ENCODE data around the gene ZNF407.

ZNF407 gene

GRCh38 chr18:75016025-75016717 is 418.5 kb downstream of the ZNF407 start:
- TF ChIP-seq, protein P1, sequence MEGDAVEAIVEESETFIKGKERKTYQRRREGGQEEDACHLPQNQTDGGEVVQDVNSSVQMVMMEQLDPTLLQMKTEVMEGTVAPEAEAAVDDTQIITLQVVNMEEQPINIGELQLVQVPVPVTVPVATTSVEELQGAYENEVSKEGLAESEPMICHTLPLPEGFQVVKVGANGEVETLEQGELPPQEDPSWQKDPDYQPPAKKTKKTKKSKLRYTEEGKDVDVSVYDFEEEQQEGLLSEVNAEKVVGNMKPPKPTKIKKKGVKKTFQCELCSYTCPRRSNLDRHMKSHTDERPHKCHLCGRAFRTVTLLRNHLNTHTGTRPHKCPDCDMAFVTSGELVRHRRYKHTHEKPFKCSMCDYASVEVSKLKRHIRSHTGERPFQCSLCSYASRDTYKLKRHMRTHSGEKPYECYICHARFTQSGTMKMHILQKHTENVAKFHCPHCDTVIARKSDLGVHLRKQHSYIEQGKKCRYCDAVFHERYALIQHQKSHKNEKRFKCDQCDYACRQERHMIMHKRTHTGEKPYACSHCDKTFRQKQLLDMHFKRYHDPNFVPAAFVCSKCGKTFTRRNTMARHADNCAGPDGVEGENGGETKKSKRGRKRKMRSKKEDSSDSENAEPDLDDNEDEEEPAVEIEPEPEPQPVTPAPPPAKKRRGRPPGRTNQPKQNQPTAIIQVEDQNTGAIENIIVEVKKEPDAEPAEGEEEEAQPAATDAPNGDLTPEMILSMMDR (IDR thresholded peaks at IDR 0.05; ENCODE audit: extremely low read depth, insufficient read depth, missing control alignments) = no peak
- in situ Hi-C loops (cut with MboI; ENCODE audit: low pct_unique_long_range_greater_than_20kb, low sequenced_read_pairs, unreplicated experiment) = no loop called here
- no peak for DNase-seq (ENCODE audit: low spot score)

DNA sequence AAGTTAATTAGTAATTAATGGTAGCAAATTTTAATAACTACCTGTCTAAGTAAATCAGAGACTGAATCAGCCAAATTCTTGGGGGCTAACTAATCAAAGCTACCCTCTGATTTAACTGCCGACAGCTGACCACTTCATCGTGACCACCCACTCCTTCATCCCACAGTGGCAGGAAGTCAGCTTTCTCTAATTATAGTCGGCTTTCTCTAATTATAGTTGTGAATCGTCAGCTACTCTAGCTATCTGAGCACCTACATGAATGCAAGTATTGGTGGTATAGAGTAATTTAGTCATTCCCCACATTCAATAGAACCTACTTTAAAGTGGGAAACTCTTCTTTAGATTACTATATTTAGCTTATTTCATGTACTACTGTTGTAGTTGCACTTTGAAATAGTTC is 425.8 kb downstream of the ZNF407 start:
- no peak for DNase-seq (ENCODE audit: low spot score)
- TF ChIP-seq, protein P1 (IDR thresholded peaks at IDR 0.05; ENCODE audit: extremely low read depth, insufficient read depth, missing control alignments) = no peak
- in situ Hi-C loops (cut with MboI; ENCODE audit: low pct_unique_long_range_greater_than_20kb, low sequenced_read_pairs, unreplicated experiment) = no loop called here

GRCh38 chr18:75024871-75025270 is 427.2 kb downstream of the ZNF407 start:
- no peak for DNase-seq (ENCODE audit: low spot score)
- in situ Hi-C loops (cut with MboI; ENCODE audit: low pct_unique_long_range_greater_than_20kb, low sequenced_read_pairs, unreplicated experiment) = no loop called here
- TF ChIP-seq, protein P1 (IDR thresholded peaks at IDR 0.05; ENCODE audit: extremely low read depth, insufficient read depth, missing control alignments) = no peak

DNA sequence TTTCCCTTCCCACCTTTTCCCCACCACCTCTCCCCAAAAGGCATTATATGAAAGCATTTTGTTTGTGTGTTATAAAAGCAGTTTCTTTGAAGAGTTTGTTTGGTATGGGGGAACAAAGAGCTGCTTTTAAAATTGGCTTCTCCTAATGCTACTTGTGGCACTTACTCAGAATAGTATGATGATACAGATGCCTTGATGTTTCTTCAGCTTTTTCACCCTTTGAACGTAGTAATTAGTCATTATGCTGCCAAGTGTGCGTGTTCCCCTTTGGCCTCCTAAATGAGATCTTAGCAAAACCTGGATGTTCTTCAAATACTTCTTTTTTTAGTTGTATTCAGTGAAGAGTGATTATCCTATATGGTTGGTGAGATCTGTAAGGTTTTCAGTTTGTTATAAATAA is 427.9 kb downstream of the ZNF407 start:
- in situ Hi-C loops (cut with MboI; ENCODE audit: low pct_unique_long_range_greater_than_20kb, low sequenced_read_pairs, unreplicated experiment) = no loop called here
- no peak for DNase-seq (ENCODE audit: low spot score)
- TF ChIP-seq, protein P1 (IDR thresholded peaks at IDR 0.05; ENCODE audit: extremely low read depth, insufficient read depth, missing control alignments) = no peak

- TF ChIP-seq, protein P1 (IDR thresholded peaks at IDR 0.05; ENCODE audit: extremely low read depth, insufficient read depth, missing control alignments) = no peak
- in situ Hi-C loops (cut with MboI; ENCODE audit: low pct_unique_long_range_greater_than_20kb, low sequenced_read_pairs, unreplicated experiment) = no loop called here
Observed at GRCh38 chr18:75029481-75029880, 431.8 kb downstream of the ZNF407 start.

DNA sequence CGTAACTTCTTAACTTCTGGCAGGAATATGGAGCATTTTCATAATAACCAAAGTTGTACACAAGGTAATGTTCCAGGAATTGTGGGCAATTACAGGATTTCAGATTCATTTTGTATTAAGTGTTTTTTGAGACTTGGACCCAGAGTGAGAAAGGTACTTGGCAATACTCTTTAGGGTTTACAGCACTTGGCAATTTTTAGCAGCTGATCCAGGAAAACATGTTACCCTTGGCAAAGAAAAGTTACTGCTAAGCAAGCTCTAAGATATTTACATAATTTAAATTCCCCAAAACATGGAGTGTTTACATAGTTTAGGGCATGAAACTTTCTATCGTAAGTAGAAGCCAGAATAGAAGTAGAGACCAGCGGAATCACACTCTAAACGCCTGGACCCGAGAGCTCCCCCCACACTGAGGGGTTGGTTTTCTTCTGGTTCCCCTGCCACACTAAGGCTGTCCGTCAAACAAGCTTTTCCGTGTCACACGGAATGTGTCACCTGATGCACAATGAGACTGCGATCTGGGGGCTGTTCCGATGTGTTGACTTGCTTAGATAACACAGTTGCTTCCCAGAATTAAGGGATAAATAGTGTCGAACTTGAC is 434.1 kb downstream of the ZNF407 start:
- no peak for DNase-seq (ENCODE audit: low spot score)
- TF ChIP-seq, protein P1 (IDR thresholded peaks at IDR 0.05; ENCODE audit: extremely low read depth, insufficient read depth, missing control alignments) = no peak
- in situ Hi-C loops (cut with MboI; ENCODE audit: low pct_unique_long_range_greater_than_20kb, low sequenced_read_pairs, unreplicated experiment) = no loop called here

More at GRCh38 chr18:75029481-75029880, 431.8 kb downstream of the ZNF407 start:
- no peak for DNase-seq (ENCODE audit: low spot score)
